ENCODE results near the gene IKZF3. TPM values are rescaled to one million over a fixed set of nuclear protein-coding genes. Genes with fewer than 3 reads are reported as not detected.

IKZF3 gene
- total RNA-seq, 1 experiment from 2014 or later, result 0.22 TPM

- Histone ChIP-seq H4K5ac (ENCODE audit: insufficient read length, low read depth, low read length) (no peak overlapping the region), H3K14ac (ENCODE audit: insufficient read depth, low read length) (no peak overlapping the region), H2AFZ (ENCODE audit: low read length) (no peak overlapping the region), H3K4ac (ENCODE audit: low read depth, low read length) (no peak overlapping the region), H2BK12ac (ENCODE audit: insufficient read length, low read depth, low read length) (no peak overlapping the region), H2BK15ac (ENCODE audit: low read depth, low read length) (no peak overlapping the region), H4K91ac (ENCODE audit: insufficient read length, low read depth, low read length) (no peak overlapping the region), H3K27ac (ENCODE audit: insufficient read length, low read depth, low read length) (no peak overlapping the region), H3K23ac (ENCODE audit: insufficient read length, low read depth, low read length) (no peak overlapping the region), H4K20me1 (ENCODE audit: control insufficient read depth, insufficient read depth, insufficient read length) (no peaks in the 10 kb centered on the region), H2BK20ac (ENCODE audit: low read depth, low read length, poor library complexity, severe bottlenecking) (no peak overlapping the region), H3K9ac (ENCODE audit: extremely low read depth, insufficient read length, low read length) (no peak overlapping the region), H3K79me1 (ENCODE audit: insufficient read depth, low read depth, low read length, poor library complexity, severe bottlenecking) (no peaks in the 10 kb centered on the region), H3K79me2 (ENCODE audit: insufficient read depth, low read length) (no peaks in the 10 kb centered on the region), H2AK5ac (ENCODE audit: insufficient read length, low read length) (no peak overlapping the region), H3K4me2 (ENCODE audit: insufficient read depth, insufficient read length, low read length) (no peak overlapping the region), H3K18ac (ENCODE audit: insufficient read length, low read depth, low read length) (no peak overlapping the region), H3K9me3 (ENCODE audit: control insufficient read depth, low read depth, low read length) (no peaks in the 10 kb centered on the region), H4K8ac (replicated peaks; ENCODE audit: insufficient read length, low read depth, low read length) (no peak overlapping the region), H2BK120ac (ENCODE audit: low read depth, low read length, poor library complexity, severe bottlenecking) (no peak overlapping the region), H2BK5ac (ENCODE audit: insufficient read length, low read length) (no peak overlapping the region), H3T11ph (ENCODE audit: low read length) (no peak overlapping the region), H3K27me3 (ENCODE audit: insufficient read depth, low read length) (no peaks in the 10 kb centered on the region), H3K4me1 (ENCODE audit: insufficient read depth, low read length) (peaks cover 4% of the 10 kb centered on the region; the same call in 1 of the 2 replicates), H3K56ac (ENCODE audit: insufficient read length, low read depth, low read length) (no peak overlapping the region), H3K23me2 (ENCODE audit: insufficient read length, low read depth, low read length, poor library complexity, severe bottlenecking) (no peaks in the 10 kb centered on the region)
- no peak for DNase-seq
- peak overlapping the region in 1 of 3 experiments; percentile 74; a peak in 2 of 7 replicates for H3K27ac Mint-ChIP-seq
- peaks cover 7 to 10% of the 10 kb centered on the region in 2 experiments for H3K4me1 Mint-ChIP-seq
- no peaks in the 10 kb centered on the region for H3K36me3 Mint-ChIP-seq (ENCODE audit: insufficient read depth in 1 of 3, low read depth in 3 of 3)
- peaks cover 2% of the 10 kb centered on the region; the same call in 1 of the 2 replicates for H3K27me3 Mint-ChIP-seq (ENCODE audit: low read depth)
- H3K9me3 Mint-ChIP-seq, result no peaks in the 10 kb centered on the region
- peak overlapping the region in 1 of 2 experiments; percentile 14; a peak in 1 of 5 replicates for H3K4me3 Mint-ChIP-seq
- WGBS (ENCODE audit: extremely low coverage, insufficient read length, low lambda C conversion rate), result no CpG with 5 or more reads among the region's 6 CpGs
- TF ChIP-seq CTCF (conservative IDR thresholded peaks at IDR 0.05), result no peak
These were observed 51.6 kb downstream of the IKZF3 start for GRCh38 chr17:39812466-39812865.

All from H9 (cell line).